VCaP (cell line): ENCODE results near the gene FRAT2.
A peak's percentile ranks its signal among the peaks of the same experiment; 100 is the strongest.

Source experiments
- H3K27ac ChIP-seq: fragments of 450-650 bp; 2 replicates; pipeline ENCODE4 v1.5.1; 2017
- TF ChIP-seq, protein P1 (sequence below): fragments of 450-650 bp; conservative IDR thresholded peaks from 2 replicates; pipeline ENCODE4 v1.5.1; 2017; ENCODE audit warnings: mild to moderate bottlenecking, moderate library complexity

Gene FRAT2

GRCh38 chr10:97334370-97335175, at the start of gene FRAT2:
Gene FRAT2, minus strand, starts transcription at chr10:97334729. Its CDS starts 157 bp downstream, at chr10:97334572.
- H3K27ac ChIP-seq: peak within 1 kb of the TSS; percentile 96

GRCh38 chr10:97384156-97384555, 49.6 kb upstream of the FRAT2 start:
- TF ChIP-seq, protein P1, sequence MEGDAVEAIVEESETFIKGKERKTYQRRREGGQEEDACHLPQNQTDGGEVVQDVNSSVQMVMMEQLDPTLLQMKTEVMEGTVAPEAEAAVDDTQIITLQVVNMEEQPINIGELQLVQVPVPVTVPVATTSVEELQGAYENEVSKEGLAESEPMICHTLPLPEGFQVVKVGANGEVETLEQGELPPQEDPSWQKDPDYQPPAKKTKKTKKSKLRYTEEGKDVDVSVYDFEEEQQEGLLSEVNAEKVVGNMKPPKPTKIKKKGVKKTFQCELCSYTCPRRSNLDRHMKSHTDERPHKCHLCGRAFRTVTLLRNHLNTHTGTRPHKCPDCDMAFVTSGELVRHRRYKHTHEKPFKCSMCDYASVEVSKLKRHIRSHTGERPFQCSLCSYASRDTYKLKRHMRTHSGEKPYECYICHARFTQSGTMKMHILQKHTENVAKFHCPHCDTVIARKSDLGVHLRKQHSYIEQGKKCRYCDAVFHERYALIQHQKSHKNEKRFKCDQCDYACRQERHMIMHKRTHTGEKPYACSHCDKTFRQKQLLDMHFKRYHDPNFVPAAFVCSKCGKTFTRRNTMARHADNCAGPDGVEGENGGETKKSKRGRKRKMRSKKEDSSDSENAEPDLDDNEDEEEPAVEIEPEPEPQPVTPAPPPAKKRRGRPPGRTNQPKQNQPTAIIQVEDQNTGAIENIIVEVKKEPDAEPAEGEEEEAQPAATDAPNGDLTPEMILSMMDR: no peak
- no peak overlapping the region for H3K27ac ChIP-seq

More at GRCh38 chr10:97334370-97335175, at the start of gene FRAT2:
- TF ChIP-seq, protein P1: no peak

DNA sequence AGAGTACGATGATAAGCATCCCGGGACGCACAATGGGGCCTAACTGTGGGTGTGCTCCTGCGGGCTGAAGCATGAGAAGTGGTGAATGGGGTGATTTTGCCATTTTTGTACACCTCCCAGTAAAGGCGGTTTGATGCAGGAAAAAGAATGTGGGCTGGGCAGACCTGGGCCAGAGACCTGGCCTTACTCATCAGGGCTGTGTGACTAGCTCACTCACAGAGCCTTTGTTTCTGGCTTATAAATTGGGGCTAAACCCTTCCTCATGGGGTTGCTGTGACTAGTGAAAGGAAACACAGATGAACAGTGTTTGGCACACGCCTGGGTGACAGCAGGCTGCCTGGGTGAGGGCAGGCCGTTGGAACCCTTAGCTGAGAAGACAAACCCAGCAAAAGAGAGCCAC, 48.6 kb upstream of the FRAT2 start:
- no peak overlapping the region for H3K27ac ChIP-seq
- TF ChIP-seq, protein P1: no peak

- no peak overlapping the region for H3K27ac ChIP-seq
- TF ChIP-seq, protein P1: no peak
Observed at GRCh38 chr10:97381626-97382025, 47.1 kb upstream of the FRAT2 start.

GRCh38 chr10:97380516-97380915, 46.0 kb upstream of the FRAT2 start:
- TF ChIP-seq, protein P1: no peak
- no peak overlapping the region for H3K27ac ChIP-seq

DNA sequence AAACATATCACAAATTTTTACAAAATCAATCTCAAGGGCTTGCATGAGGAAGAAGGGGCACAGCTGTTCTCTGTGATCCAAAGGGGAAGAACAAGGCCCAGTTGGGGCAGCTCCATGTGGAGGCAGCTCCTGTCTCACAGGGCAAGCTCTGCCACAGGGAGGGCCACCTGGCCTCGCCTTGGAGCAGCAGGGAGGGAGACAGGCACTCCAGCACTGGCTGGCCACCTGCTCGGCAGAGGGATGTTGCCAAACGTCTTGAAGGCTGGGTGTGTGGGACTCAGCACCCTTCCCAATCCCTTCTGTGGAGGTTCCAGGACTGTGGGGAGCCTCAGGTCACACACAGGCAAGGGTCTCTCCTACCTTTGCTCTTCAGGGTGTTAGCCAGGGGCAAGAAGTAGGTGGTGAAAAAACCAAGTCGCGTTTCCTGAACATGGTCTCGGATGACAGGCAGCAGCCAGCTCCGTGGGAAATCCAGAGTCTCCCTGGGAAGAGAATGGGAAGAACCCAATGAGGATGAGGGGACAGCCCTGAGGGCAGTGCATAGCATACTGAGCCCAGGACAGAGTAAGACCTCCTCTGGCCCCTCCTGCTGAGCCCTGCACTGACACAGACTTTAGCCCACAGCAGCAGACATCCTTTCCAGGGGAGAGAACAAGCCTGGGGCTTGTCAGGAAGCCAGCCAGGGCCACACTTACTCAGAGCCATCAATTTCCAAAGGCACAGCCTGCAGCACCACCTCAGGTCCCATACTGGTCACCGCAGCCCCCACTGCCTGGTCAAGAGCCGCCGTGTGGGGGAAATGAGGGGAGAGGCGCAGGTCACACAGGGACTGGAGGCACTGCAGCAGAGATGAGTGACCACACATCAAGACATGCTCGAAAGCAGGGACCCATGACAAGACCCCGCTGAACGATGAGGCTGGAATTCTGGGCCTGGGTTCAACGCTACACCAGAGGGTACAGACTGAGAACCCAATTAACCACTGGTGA, 44.7 kb upstream of the FRAT2 start:
- TF ChIP-seq, protein P1: no peak
- H3K27ac ChIP-seq: no peak overlapping the region

- no peak overlapping the region for H3K27ac ChIP-seq
Observed at GRCh38 chr10:97376413-97376812, 41.9 kb upstream of the FRAT2 start.

More at GRCh38 chr10:97376413-97376812, 41.9 kb upstream of the FRAT2 start:
- TF ChIP-seq, protein P1: no peak
